Suprapubic skin (tissue), 4 donors: ENCODE data around the gene MSN. TPM values are rescaled to one million over a fixed set of nuclear protein-coding genes. Genes with fewer than 3 reads are reported as not detected.
A peak's percentile ranks its signal among the peaks of the same experiment; 100 is the strongest.
"Not testable (repeated sequence)": the region's sequence is repeated elsewhere in the genome, so short reads cannot be mapped to it uniquely, and the experiment has no call there.

Experiments used
- DNase-seq, 2 donors: peaks; one replicate each; pipeline ENCODE4 v3.0.0-alpha.2; 2019; ENCODE audit warnings: low spot score in 2 of 2
- H3K27ac ChIP-seq: fragments of 200-600 bp; sonication (generic); one replicate; pipeline ENCODE4 v1.5.1; 2019
- H3K27me3 ChIP-seq: fragments of 200-600 bp; sonication (generic); one replicate; pipeline ENCODE4 v1.5.1; 2019
- H3K36me3 ChIP-seq: fragments of 200-600 bp; sonication (generic); one replicate; pipeline ENCODE4 v1.5.1; 2019
- H3K4me1 ChIP-seq: fragments of 200-600 bp; sonication (generic); one replicate; pipeline ENCODE4 v1.5.1; 2019
- H3K4me3 ChIP-seq: fragments of 200-600 bp; sonication (generic); one replicate; pipeline ENCODE4 v1.5.1; 2019; ENCODE audit warnings: mild to moderate bottlenecking
- H3K9me3 ChIP-seq: fragments of 200-600 bp; sonication (generic); one replicate; pipeline ENCODE4 v1.5.1; 2019
- EP300 ChIP-seq: sonication (generic); formaldehyde crosslinking; IDR thresholded peaks from one replicate; pipeline ENCODE4 v1.6.1; 2017; ENCODE audit warnings: antibody characterized with exemption
- POLR2A ChIP-seq, 2 donors: fragments of 450-650 bp; IDR thresholded peaks; one replicate each; pipeline ENCODE4 v1.6.1; 2017; ENCODE audit warnings: antibody characterized with exemption in 2 of 2, mild to moderate bottlenecking in 2 of 2, moderate library complexity in 2 of 2
- POLR2AphosphoS5 ChIP-seq, 3 donors: sonication (generic); formaldehyde crosslinking; IDR thresholded peaks; one replicate each; pipeline ENCODE4 v1.6.1; 2017; ENCODE audit warnings: antibody characterized with exemption in 3 of 3
- WGBS: methylation state at CpG from one replicate; pipeline ENCODE4 v1.1.5; 2018; 5-methylcytosine and 5-hydroxymethylcytosine counted together
- total RNA-seq, 4 donors: library from RNA; depleted of rRNA; stranded (reverse); fragments of >200 nt; gene quantifications; one replicate each; pipeline ENCODE4 v1.1.0, GENCODE V29; 2016
- TF ChIP-seq, protein P1 (sequence below), 2 donors: fragments of 200-600 bp in 1 of 2; fragments of 450-650 bp in 1 of 2; sonication (generic) in 1 of 2; IDR thresholded peaks; one replicate each; pipeline ENCODE4 v1.5.1; 2016 to 2019; ENCODE audit warnings: antibody characterized with exemption in 2 of 2, mild to moderate bottlenecking in 1 of 2, moderate library complexity in 1 of 2

The MSN gene
- total RNA-seq: 100 to 1,000 TPM; 127 to 184 (median 169) TPM

DNA sequence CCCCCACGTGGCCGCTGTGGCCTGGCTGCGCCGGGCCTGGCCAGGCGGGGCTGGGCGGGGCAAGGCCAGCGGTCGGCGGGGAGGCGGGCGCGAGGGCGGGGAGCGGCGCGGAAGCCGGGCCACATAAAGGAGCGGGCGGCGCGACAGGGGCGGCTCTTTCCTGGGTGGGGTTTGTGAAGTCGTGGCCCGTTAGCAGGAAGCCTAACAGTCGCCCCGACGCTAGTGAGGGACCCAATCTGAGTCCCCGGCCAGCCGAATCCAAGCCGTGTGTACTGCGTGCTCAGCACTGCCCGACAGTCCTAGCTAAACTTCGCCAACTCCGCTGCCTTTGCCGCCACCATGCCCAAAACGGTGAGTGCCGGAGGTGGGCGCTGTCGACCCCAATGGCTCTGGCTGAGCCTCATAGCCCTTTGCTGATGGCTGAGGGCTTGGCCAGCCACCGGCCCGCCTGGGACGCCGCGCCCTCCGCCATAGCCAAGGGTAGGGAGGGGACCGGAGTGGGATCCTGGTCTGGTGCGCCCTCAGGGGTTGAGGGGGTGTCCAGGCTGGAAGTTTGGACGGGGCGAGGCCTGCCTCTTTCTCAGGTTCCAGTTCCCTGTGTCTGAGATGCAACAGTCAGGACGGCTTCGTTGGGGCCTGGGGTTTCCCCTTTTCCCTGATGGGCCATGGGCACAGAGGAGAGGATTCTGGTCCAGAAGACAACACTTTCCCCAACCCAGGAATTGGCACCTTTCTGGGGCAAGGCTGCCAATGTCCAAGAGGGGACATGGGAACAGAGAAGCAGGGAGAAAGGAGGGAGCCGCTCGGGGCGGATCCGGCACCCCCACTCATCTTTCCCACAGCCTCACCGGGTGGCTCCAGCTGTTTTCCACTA is at the start of gene MSN:
Gene MSN, plus strand, starts transcription at position 152 of the 874 bp plus-strand sequence. Its CDS starts 188 bp downstream, at position 340.
- H3K4me1 ChIP-seq: peaks cover 35% of the 10 kb centered on the region
- TF ChIP-seq POLR2A (IDR thresholded peaks at IDR 0.05): peak in 1 of 2 donors; percentile 68
- TF ChIP-seq EP300: no peak

GRCh38 chrX:65620096-65620705 is 47.3 kb upstream of the MSN start:
- H3K36me3 ChIP-seq, H3K27ac ChIP-seq, DNase-seq, H3K4me3 ChIP-seq, H3K27me3 ChIP-seq, H3K9me3 ChIP-seq, H3K4me1 ChIP-seq: not testable (repeated sequence)
- WGBS: 88% methylated on average over 18 of the region's 33 CpGs

More for the DNA sequence above, at the start of gene MSN:
- 39% methylated on average over 25 of the region's 56 CpGs for WGBS
- Histone ChIP-seq H3K27ac (peak within 1 kb of the TSS; percentile 94), H3K27me3 (no peaks in the 10 kb centered on the region), H3K4me3 (peak within 1 kb of the TSS; percentile 63), H3K9me3 (no peaks in the 10 kb centered on the region), H3K36me3 (no peaks in the 10 kb centered on the region)
- peak; percentile 80 to 81 for DNase-seq

DNA sequence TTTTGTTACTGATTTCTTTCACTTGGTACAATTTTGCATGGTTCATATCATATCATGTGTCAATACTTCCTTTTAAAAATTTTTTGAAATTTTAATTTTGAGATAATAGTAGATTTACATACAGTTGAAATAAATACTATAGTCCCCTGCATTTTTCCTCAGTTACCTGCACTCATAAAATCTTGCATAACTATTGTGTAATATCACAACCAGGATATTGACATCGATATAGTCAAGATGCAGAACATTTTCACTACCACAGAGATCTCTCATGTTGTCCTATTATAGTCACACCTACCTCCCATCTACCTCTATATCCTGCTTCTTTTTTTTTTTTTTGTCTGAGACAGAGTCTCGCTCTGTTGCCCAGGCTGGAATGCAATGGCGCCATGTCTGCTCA is 36.7 kb upstream of the MSN start:
- WGBS: 95% methylated on average over 3 of the region's 3 CpGs
- TF ChIP-seq, protein P1, sequence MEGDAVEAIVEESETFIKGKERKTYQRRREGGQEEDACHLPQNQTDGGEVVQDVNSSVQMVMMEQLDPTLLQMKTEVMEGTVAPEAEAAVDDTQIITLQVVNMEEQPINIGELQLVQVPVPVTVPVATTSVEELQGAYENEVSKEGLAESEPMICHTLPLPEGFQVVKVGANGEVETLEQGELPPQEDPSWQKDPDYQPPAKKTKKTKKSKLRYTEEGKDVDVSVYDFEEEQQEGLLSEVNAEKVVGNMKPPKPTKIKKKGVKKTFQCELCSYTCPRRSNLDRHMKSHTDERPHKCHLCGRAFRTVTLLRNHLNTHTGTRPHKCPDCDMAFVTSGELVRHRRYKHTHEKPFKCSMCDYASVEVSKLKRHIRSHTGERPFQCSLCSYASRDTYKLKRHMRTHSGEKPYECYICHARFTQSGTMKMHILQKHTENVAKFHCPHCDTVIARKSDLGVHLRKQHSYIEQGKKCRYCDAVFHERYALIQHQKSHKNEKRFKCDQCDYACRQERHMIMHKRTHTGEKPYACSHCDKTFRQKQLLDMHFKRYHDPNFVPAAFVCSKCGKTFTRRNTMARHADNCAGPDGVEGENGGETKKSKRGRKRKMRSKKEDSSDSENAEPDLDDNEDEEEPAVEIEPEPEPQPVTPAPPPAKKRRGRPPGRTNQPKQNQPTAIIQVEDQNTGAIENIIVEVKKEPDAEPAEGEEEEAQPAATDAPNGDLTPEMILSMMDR (IDR thresholded peaks at IDR 0.05): no peak
- no peak for TF ChIP-seq EP300
- no peak for TF ChIP-seq POLR2AphosphoS5 (IDR thresholded peaks at IDR 0.05)
- no peak for TF ChIP-seq POLR2A (IDR thresholded peaks at IDR 0.05)
- Histone ChIP-seq H3K9me3 (no peaks in the 10 kb centered on the region), H3K4me1 (peaks cover 12% of the 10 kb centered on the region), H3K4me3 (no peak overlapping the region), H3K27ac (no peak overlapping the region), H3K36me3 (no peaks in the 10 kb centered on the region), H3K27me3 (no peaks in the 10 kb centered on the region)
- DNase-seq: no peak

DNA sequence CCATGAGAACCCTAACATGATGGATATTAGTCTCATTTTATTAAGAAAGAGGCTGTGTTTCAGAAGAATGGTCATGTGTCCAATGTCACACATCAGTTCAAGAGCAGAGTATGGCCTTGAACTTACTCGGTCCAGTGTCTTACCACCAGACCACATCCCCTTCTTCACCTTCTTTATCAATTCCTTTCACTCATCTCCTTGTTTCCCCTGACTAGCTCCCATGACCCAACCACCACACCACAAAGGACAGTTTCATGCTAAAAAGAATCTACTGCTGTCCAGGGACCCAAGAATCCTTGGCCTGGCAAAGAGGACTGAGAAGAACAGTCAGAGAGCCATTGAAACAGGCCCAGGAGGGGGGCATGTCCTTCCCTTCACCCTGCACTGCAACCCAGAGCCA is 33.6 kb upstream of the MSN start:
- Histone ChIP-seq H3K27ac (no peak overlapping the region), H3K27me3 (no peaks in the 10 kb centered on the region), H3K9me3 (no peaks in the 10 kb centered on the region), H3K36me3 (no peaks in the 10 kb centered on the region), H3K4me1 (peaks cover 17% of the 10 kb centered on the region), H3K4me3 (no peak overlapping the region)
- TF ChIP-seq POLR2A (IDR thresholded peaks at IDR 0.05) (no peak), EP300 (no peak), POLR2AphosphoS5 (IDR thresholded peaks at IDR 0.05) (no peak)
- TF ChIP-seq, protein P1 (IDR thresholded peaks at IDR 0.05): no peak
- WGBS: 77% methylated on average over 1 of the region's 1 CpG
- no peak for DNase-seq

- Histone ChIP-seq H3K27me3 (no peaks in the 10 kb centered on the region), H3K27ac (no peak overlapping the region), H3K4me1 (peaks cover 17% of the 10 kb centered on the region), H3K9me3 (no peaks in the 10 kb centered on the region), H3K4me3 (no peak overlapping the region), H3K36me3 (no peaks in the 10 kb centered on the region)
- TF ChIP-seq, protein P1 (IDR thresholded peaks at IDR 0.05): no peak
- TF ChIP-seq POLR2AphosphoS5 (IDR thresholded peaks at IDR 0.05) (no peak), POLR2A (IDR thresholded peaks at IDR 0.05) (no peak), EP300 (no peak)
- WGBS: 75% methylated on average over 4 of the region's 4 CpGs
- no peak for DNase-seq
Measured at GRCh38 chrX:65634732-65635131, 32.7 kb upstream of the MSN start.

GRCh38 chrX:65635378-65635777 is 32.1 kb upstream of the MSN start:
- WGBS: 32% methylated on average over 3 of the region's 3 CpGs
- TF ChIP-seq POLR2A (IDR thresholded peaks at IDR 0.05) (no peak), EP300 (no peak), POLR2AphosphoS5 (IDR thresholded peaks at IDR 0.05) (no peak)
- TF ChIP-seq, protein P1 (IDR thresholded peaks at IDR 0.05): no peak
- H3K27me3 ChIP-seq: no peaks in the 10 kb centered on the region
- H3K9me3 ChIP-seq: no peaks in the 10 kb centered on the region
- peaks cover 17% of the 10 kb centered on the region for H3K4me1 ChIP-seq
- H3K27ac ChIP-seq: no peak overlapping the region
- no peak overlapping the region for H3K4me3 ChIP-seq
- no peak for DNase-seq
- H3K36me3 ChIP-seq: no peaks in the 10 kb centered on the region
